ENCODE measurements around the gene DDX24.
A peak's percentile ranks its signal among the peaks of the same experiment; 100 is the strongest.

The DDX24 gene

DNA sequence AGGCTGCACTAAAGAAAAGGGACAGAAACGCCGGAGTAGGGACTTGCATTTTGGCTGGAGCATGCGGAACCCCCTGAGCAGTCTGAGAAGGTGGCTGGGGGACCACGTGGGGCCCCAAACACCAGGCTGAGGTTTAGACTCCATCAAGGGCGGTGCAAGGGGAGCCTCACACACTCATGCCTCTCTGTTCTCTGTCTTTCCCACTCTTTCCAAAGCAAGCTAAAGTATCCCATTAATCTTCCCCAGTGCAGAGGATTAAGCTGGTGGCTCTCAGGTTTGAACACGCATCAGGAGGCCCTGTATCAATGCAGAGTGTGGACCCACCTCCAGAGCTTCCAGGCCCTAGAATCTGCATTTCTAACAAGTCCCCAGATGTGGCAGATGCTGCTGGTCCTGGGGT is 70.4 kb downstream of the DDX24 start:
- DNase-seq (ENCODE audit: low read depth in 2 of 2) = no peak

DNA sequence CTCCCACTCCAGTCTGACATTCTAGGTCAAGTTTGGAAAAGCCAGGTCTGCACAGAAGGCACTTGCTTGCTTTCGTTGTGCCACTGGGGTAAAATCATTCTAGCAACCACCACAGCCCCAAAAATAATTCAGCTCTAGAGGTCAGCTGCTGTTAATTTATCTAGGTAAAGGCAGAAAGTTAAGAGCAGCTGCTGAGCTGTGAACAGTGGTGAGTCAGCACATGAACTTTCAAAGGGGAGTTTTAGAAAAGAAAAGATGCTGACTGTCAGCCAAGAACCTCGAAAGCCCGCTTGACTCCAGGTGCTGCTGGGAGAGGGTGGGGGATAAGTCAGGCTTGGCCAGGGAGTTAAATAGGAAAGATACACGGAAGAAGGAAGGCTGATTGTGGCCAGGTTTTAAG is 71.2 kb downstream of the DDX24 start:
- DNase-seq (ENCODE audit: low read depth in 2 of 2) = no peak

DNA sequence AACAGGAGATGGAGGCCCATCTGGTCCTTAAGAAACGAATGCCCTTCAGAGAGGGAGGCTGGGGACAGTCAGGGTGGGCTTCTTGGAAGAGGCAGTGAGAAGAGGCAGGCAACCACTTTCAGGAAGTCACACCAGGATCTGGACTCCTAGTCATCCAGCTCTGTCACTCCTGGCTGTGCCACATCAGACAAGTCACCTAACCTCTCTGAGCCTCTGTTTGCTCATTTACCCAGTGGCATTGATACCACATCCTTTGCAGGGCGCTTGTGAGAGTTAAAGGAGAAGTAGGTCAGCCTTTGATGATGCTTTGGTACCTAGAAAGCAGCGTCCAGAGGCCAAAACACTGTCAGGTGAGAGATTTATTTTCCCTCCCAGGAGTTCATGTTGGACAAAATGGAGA is 72.8 kb downstream of the DDX24 start:
- no peak for DNase-seq (ENCODE audit: low read depth in 2 of 2)

DNA sequence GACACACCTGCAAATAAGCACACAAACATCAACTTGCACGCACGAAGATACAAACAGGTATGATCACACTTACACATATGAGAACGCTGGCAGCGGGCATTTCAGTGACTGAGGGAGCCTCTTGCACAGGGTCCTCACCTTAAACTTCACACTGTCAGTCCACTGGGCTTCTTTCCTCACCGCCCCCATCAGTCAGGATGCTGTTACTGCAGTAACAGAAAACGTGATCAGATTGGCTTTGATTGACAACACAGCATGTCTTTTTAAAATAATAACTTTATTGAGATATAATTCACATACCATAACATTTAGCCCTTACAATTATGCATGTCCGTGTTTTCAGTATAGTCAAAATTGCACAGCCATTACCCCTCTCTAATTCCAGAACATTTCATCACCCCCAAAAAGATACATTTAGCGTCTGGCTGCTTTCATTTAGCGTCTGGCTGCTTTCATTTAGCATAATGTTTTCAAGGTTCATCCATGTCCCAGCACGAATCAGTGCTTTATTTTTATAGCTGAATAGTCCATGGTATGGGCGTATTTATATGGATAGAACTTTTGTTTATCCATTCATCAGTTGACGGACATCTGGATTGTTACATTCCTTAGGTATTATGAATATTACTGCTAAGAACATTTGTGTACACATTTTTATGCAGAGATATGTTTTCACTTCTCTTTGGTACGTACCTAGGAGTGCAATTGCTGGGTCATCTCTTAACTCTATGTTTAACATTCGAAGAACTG is 75.5 kb downstream of the DDX24 start:
- no peak for DNase-seq (ENCODE audit: low read depth in 2 of 2)

- DNase-seq (ENCODE audit: low read depth in 2 of 2) = no peak
Observed at GRCh38 chr14:94004015-94004414, 77.0 kb downstream of the DDX24 start.

- no peak for DNase-seq (ENCODE audit: low read depth in 2 of 2)
Observed at GRCh38 chr14:94003397-94003796, 77.6 kb downstream of the DDX24 start.

DNA sequence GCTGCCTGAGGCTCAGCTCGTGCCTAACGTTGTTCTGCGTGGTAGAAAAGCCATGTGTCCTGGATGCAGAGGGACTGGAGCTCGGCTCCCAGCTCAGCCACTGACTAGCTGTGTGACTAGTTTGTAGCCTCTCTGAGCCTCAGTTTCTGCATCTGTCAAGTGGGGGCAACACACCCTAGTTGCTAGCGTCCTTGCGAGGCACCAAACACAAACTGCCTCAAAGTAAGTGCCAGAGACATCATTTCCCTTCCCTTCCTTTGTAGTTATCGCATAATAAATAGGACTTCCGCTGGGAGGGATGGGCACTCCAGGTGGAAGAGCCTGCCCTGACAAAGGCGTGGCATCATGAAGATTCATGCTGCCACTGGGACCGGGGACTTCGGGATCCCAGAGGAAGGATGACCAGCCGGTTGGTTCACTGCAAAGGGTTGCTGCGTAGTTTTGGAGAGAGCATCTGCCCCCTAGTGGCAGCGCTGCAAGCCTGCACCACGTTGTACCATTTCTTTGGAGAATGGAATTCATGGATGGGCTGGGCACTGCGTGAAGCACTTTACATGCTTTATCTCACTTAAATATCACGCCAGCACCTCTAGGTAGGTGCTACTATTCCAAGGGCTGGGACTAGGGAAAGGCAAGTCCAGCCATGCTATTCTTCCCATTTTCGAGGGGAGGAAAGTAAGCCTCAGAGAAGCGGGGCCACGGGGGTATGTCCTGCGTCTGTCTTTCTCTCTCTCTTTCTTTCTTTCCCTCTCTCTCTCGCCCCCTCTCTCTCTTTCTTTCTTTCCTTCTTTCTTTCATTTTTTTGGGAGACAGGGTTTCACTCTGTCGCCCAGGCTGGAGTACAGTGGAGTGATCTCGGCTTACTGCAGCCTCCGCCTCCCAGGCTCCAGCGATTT is 79.3 kb downstream of the DDX24 start:
- peak; percentile 15 to 34 for DNase-seq (ENCODE audit: low read depth in 2 of 2)

GRCh38 chr14:94001016-94001415 is 80.0 kb downstream of the DDX24 start:
- DNase-seq (ENCODE audit: low read depth in 2 of 2) = no peak

DNA sequence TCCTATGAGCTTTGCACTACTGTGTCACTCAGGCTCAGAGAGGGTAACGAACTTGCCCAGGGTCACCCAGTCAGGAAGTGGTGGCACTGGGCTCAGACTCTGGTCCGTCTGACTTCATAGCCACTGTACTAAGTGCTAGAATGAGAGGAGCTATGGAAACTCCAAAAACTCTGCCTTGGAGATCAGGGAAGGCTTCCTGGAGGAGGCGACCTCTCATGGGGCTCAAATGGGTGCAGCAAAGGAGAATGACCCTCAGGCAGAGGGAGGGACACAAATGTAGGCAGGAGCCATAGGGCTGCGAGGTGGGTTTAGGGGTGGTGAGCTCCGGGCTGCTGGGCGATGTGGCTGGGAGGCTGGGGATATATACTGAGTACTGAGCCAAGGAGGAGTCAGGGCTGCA is 80.7 kb downstream of the DDX24 start:
- no peak for DNase-seq (ENCODE audit: low read depth in 2 of 2)

DNA sequence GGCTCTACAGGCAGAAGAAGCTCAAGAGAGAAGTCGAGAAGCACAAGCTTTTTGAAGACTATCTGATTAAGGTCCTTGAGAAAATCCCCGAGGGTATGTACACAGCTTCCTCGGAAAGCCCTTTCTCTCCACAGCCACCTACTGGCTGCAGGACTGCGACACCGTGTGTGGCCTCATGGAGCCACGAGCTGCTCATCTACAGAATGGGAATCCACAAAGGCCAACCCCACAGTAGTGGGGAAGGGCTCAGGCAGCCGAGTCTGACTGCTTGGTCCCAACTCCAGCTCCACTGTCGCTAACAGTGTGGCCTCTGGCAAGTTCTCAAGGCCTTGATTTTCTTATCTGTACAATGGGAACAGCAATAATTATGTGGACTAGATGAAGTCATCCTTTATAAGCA is 81.4 kb downstream of the DDX24 start:
- no peak for DNase-seq (ENCODE audit: low read depth in 2 of 2)

- no peak for DNase-seq (ENCODE audit: low read depth in 2 of 2)
Observed at GRCh38 chr14:93998871-93999403, 82.1 kb downstream of the DDX24 start.
